ENCODE results near the gene SOX6.

Gene SOX6

DNA sequence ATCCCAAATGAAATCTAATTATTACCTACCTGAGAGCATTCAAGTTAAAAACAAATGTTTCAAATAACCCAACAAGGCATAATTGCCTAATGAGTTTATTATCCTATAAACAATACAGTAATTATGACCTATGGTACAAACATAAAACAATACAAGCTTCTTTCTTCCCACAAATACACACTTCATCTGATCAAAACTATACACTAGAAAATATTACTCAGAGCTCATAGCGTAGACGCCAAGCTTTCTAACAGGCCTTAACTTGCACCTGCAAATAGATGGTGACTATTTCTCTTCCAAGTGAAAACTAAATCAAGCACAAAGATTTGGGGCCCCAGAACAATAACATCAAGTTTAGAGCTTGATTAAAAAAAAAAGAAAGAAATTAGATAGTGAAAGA lies 78.1 kb downstream of the SOX6 start:
- TF ChIP-seq, protein P1, sequence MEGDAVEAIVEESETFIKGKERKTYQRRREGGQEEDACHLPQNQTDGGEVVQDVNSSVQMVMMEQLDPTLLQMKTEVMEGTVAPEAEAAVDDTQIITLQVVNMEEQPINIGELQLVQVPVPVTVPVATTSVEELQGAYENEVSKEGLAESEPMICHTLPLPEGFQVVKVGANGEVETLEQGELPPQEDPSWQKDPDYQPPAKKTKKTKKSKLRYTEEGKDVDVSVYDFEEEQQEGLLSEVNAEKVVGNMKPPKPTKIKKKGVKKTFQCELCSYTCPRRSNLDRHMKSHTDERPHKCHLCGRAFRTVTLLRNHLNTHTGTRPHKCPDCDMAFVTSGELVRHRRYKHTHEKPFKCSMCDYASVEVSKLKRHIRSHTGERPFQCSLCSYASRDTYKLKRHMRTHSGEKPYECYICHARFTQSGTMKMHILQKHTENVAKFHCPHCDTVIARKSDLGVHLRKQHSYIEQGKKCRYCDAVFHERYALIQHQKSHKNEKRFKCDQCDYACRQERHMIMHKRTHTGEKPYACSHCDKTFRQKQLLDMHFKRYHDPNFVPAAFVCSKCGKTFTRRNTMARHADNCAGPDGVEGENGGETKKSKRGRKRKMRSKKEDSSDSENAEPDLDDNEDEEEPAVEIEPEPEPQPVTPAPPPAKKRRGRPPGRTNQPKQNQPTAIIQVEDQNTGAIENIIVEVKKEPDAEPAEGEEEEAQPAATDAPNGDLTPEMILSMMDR (IDR thresholded peaks at IDR 0.05; ENCODE audit: low read depth, low read length) = no peak
- H3K4me3 ChIP-seq (ENCODE audit: low read depth, low read length) = no peak overlapping the region

DNA sequence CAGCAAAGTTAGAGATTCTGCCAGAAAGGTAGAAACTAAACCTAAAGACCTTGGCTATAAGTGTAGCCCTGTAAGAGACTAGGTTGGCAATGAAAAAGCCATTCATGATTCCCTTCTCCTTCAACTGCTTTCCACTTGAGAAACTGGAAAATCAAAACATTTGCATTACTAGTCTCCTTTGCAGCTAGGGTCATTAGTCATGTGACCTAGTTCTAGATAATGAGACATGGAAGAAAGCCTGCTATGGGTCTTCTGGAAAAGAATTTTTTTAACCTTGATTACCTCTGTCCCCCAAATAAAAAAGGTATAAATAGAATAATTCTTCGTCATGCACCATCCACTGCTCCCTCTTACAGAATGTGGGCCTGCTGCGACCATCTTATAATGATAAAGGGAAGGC lies 80.1 kb downstream of the SOX6 start:
- TF ChIP-seq, protein P1 (IDR thresholded peaks at IDR 0.05; ENCODE audit: low read depth, low read length) = no peak
- no peak overlapping the region for H3K4me3 ChIP-seq (ENCODE audit: low read depth, low read length)

DNA sequence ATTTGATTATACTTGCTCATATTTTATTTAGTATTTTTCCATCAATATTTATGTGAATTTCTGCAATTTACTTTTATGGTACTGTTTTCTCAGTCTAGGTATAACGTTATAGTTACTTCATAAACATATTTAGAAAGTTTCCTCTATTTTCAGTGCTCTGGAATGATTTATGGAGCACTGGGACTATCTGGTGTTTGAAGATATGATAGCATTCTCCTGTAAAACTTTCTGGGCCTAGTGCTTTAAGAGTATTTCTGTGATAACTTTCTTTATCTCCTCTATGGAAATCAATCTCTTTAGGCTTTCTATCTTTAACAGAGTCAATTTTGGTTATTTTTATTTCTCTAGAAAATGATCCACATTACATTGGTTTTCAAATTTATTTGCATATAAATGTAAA lies 85.1 kb downstream of the SOX6 start:
- TF ChIP-seq, protein P1 (IDR thresholded peaks at IDR 0.05; ENCODE audit: low read depth, low read length) = no peak
- no peak overlapping the region for H3K4me3 ChIP-seq (ENCODE audit: low read depth, low read length)

DNA sequence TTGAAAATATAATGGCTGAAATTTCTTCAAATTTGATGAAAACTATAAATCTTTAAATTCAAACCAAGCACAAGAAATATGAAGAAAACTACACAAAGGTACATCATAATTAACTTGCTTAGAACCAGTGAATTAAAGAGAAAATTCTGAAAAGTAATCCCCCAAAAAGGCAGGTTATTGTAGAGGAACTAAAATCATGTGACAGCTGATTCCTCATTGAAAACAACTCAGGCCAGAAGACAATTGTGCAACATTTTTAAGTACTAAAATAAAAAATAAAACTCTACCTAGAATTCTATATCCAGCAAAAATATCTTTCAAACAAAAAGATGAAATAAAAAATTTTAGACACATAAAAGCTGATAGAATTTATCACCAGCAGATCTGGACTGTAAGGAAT lies 90.3 kb downstream of the SOX6 start:
- TF ChIP-seq, protein P1 (IDR thresholded peaks at IDR 0.05; ENCODE audit: low read depth, low read length) = no peak
- H3K4me3 ChIP-seq (ENCODE audit: low read depth, low read length) = no peak overlapping the region

DNA sequence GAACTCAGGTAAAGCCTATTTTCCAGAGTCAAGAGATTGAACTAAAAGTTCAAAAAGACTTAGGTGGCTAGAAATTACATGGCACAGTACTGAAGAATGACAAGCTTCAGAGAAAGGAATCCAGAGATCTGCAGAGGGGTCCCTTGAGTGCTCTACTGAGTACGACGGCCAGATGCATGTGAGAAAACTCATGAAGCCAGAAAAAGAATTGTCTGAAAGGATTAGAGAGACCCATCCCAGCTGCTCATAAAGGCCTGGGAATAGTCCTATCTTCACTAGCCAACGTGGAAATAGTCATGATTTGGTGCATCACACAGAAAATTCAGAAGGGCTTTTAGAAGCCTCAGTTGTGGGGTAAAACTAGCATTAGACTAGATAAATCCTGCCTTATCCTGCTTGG lies 91.3 kb downstream of the SOX6 start:
- H3K4me3 ChIP-seq (ENCODE audit: low read depth, low read length) = no peak overlapping the region
- TF ChIP-seq, protein P1 (IDR thresholded peaks at IDR 0.05; ENCODE audit: low read depth, low read length) = no peak

GRCh38 chr11:16262645-16262955 lies 93.7 kb downstream of the SOX6 start:
- TF ChIP-seq, protein P1 (IDR thresholded peaks at IDR 0.05; ENCODE audit: low read depth, low read length) = no peak

GRCh38 chr11:16261836-16262644 lies 94.3 kb downstream of the SOX6 start:
- H3K4me3 ChIP-seq (ENCODE audit: low read depth, low read length) = no peak overlapping the region
- TF ChIP-seq, protein P1 (IDR thresholded peaks at IDR 0.05; ENCODE audit: low read depth, low read length) = no peak

More at GRCh38 chr11:16262645-16262955, 93.7 kb downstream of the SOX6 start:
- H3K4me3 ChIP-seq (ENCODE audit: low read depth, low read length) = no peak overlapping the region

All from WI38 (cell line).